A673 (cell line): ENCODE measurements around the gene STAU1.

Experiments used
- EZH2 ChIP-seq: fragments of 200-600 bp; sonication (generic); IDR thresholded peaks from 2 replicates; pipeline ENCODE4 v1.6.1; 2017; ENCODE audit warnings: borderline replicate concordance, low read depth, mild to moderate bottlenecking, mixed read lengths, antibody characterized with exemption, low read length; ENCODE audit not compliant: poor library complexity, severe bottlenecking
- TF ChIP-seq, protein P1 (sequence below): fragments of 300-800, 200-600 bp; sonication (generic); conservative IDR thresholded peaks from 2 replicates; pipeline ENCODE4 v1.5.1; 2017; ENCODE audit warnings: low read depth, mild to moderate bottlenecking, antibody characterized with exemption, low read length, moderate library complexity, mixed read lengths

DNA sequence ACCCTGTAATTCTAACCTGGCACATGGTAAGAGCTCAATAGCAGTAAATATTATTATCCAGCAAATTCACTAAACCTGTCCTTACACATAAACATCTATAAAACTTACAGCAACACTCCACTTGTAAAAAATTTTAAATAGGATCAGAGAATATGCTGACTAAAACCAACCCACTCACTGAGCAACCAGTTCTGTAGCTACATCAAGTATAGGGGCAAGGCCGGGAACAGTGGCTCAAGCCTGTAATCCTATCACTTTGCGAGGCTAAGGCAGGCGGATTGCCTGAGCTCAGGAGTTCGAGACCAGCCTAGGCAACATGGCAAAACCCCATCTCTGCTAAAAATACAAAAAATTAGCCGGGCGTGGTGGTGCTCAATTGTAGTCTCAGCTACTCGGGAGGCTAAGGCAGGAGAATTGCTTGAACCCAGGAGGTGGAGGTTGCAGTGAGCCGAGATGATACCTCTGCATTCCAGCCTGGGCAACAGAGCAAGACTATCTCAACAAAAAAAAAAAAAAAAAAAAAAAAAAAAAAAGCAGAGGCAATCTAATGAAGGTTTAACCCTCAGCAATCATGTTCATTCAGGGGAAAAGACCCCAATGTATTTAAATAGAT, 6.8 kb downstream of the STAU1 start:
- TF ChIP-seq, protein P1, sequence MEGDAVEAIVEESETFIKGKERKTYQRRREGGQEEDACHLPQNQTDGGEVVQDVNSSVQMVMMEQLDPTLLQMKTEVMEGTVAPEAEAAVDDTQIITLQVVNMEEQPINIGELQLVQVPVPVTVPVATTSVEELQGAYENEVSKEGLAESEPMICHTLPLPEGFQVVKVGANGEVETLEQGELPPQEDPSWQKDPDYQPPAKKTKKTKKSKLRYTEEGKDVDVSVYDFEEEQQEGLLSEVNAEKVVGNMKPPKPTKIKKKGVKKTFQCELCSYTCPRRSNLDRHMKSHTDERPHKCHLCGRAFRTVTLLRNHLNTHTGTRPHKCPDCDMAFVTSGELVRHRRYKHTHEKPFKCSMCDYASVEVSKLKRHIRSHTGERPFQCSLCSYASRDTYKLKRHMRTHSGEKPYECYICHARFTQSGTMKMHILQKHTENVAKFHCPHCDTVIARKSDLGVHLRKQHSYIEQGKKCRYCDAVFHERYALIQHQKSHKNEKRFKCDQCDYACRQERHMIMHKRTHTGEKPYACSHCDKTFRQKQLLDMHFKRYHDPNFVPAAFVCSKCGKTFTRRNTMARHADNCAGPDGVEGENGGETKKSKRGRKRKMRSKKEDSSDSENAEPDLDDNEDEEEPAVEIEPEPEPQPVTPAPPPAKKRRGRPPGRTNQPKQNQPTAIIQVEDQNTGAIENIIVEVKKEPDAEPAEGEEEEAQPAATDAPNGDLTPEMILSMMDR: no peak
- TF ChIP-seq EZH2: no peak
